CD1c-positive myeloid dendritic cell (primary cell): Measurements from ENCODE around the gene GREM1.

Source experiments
- DNase-seq: peaks from one replicate; pipeline ENCODE4 v3.0.0-alpha.2; 2016; ENCODE audit errors: extremely low spot score

GREM1 gene

GRCh38 chr15:32694222-32694983, 23.4 kb upstream of the GREM1 start:
- no peak for DNase-seq

GRCh38 chr15:32698773-32699390, 18.9 kb upstream of the GREM1 start:
- DNase-seq = no peak

- no peak for DNase-seq
Observed at GRCh38 chr15:32700501-32701150, 17.2 kb upstream of the GREM1 start.

GRCh38 chr15:32701863-32702262, 15.9 kb upstream of the GREM1 start:
- no peak for DNase-seq

- no peak for DNase-seq
Observed at GRCh38 chr15:32704395-32704981, 13.3 kb upstream of the GREM1 start.

GRCh38 chr15:32705446-32705845, 12.4 kb upstream of the GREM1 start:
- peak; percentile 53 for DNase-seq

GRCh38 chr15:32706704-32707103, 11.1 kb upstream of the GREM1 start:
- no peak for DNase-seq

- DNase-seq = no peak
Observed at GRCh38 chr15:32707436-32707835, 10.4 kb upstream of the GREM1 start.

- DNase-seq = no peak
Observed at GRCh38 chr15:32709295-32710033, 8.3 kb upstream of the GREM1 start.

GRCh38 chr15:32715276-32715675, 2.5 kb upstream of the GREM1 start:
- DNase-seq = no peak

- no peak for DNase-seq
Observed at GRCh38 chr15:32716216-32716914, 1.4 kb upstream of the GREM1 start.

- DNase-seq = peak; percentile 17
Observed at GRCh38 chr15:32716915-32717425, 834 bp upstream of the GREM1 start.

GRCh38 chr15:32718227-32718820, 520 bp downstream of the GREM1 start:
- no peak for DNase-seq

- no peak for DNase-seq
Observed at GRCh38 chr15:32718821-32719716, 1.3 kb downstream of the GREM1 start.

GRCh38 chr15:32721596-32721995, 3.8 kb downstream of the GREM1 start:
- no peak for DNase-seq

- no peak for DNase-seq
Observed at GRCh38 chr15:32722136-32722535, 4.3 kb downstream of the GREM1 start.

GRCh38 chr15:32723171-32723948, 5.6 kb downstream of the GREM1 start:
- no peak for DNase-seq

GRCh38 chr15:32729700-32730395, 12.0 kb downstream of the GREM1 start:
- DNase-seq = no peak
